Activated CD4-positive, alpha-beta T cell treated with anti-CD3 and anti-CD28 coated beads, Interleukin-10, Interleukin-2, amounts not matched to agents 100 ng/mL and 50 ng/mL, durations not matched to agents 16 hours and 8 hours (primary cell): Measurements from ENCODE around the gene TRIM6.
"Not testable (repeated sequence)": the region's sequence is repeated elsewhere in the genome, so short reads cannot be mapped to it uniquely, and the experiment has no call there.

Source experiments
- DNase-seq: peaks from one replicate; pipeline ENCODE4 v3.0.0-alpha.2; 2020

Gene TRIM6

DNA sequence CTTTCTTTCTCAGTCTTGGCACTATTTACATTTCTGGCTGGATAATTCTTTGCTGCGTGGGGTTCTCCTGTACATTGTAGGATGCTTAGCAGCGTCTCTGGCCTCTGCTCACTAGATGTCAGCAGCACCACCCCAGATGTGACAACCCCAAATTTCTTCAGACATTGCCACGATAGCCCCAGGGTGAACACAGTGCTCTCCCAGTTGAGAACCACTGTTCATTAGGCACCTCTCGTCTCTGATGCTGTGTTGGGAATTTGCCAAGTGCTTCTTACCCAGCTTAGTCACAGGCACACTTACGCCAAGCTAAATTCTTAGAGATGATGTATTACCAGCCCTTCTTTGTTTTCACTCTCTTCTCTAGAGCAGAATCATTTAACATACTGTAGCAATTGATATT lies 9.4 kb downstream of the TRIM6 start:
- no peak for DNase-seq

GRCh38 chr11:5608808-5609207 lies 12.4 kb downstream of the TRIM6 start:
- DNase-seq: no peak

DNA sequence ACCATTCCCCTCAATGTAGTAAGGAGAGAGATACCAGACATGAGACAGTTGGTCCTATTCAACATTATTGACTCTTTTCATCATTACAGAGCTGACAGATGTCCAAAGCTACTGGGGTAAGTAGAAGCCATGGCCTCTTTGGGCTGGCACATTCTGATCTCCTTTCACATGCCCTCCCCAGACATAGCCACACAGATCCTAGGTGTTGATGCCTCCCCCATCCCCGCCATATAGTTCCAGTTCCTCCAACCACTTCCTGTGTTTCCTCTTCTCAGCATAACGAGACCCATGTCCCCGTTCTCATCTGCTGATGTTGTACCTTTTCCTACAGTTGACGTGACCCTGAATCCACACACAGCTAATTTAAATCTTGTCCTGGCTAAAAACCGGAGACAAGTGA lies 14.0 kb downstream of the TRIM6 start:
- no peak for DNase-seq

GRCh38 chr11:5611627-5612026 lies 15.2 kb downstream of the TRIM6 start:
- DNase-seq: no peak

DNA sequence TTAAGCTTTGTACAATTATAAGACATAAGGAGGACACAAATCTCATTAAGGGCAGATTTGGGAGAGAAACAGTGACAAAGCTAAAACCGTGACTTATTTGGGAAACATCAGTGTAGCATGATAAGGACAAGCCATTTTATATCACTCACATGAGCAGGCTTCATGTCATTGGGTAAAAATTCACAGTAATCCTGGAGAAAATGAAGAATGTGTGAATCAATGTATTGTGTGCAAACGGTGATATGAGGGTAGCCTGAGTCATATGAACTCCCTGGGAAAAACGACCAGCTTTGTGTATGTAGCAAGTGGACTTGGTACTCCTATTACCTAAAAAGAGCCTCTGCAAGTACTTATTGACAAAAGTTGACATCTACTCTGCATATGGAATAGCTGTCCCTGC lies 22.4 kb downstream of the TRIM6 start:
- DNase-seq: no peak

GRCh38 chr11:5620651-5621521 lies 24.4 kb downstream of the TRIM6 start:
- no peak for DNase-seq

DNA sequence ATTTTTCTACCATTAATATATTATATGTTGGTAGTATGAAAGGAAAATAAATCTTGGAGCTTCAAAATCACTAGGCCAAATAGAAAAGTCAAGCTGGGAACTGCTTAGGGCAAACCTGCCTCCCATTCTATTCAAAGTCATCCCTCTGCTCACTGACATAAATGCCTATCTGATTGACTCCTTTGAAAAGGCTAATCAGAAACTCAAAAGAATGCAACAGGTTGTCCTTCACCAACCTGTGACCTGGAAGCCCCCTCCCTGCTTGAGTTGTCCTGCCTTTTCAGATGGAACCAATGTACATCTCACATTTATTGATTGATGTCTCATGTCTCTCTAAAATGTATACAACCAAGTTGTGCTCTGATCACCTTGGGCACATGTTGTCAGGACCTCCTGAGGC lies 25.1 kb downstream of the TRIM6 start:
- DNase-seq: no peak

- no peak for DNase-seq
Observed at GRCh38 chr11:5622802-5623201, 26.4 kb downstream of the TRIM6 start.

DNA sequence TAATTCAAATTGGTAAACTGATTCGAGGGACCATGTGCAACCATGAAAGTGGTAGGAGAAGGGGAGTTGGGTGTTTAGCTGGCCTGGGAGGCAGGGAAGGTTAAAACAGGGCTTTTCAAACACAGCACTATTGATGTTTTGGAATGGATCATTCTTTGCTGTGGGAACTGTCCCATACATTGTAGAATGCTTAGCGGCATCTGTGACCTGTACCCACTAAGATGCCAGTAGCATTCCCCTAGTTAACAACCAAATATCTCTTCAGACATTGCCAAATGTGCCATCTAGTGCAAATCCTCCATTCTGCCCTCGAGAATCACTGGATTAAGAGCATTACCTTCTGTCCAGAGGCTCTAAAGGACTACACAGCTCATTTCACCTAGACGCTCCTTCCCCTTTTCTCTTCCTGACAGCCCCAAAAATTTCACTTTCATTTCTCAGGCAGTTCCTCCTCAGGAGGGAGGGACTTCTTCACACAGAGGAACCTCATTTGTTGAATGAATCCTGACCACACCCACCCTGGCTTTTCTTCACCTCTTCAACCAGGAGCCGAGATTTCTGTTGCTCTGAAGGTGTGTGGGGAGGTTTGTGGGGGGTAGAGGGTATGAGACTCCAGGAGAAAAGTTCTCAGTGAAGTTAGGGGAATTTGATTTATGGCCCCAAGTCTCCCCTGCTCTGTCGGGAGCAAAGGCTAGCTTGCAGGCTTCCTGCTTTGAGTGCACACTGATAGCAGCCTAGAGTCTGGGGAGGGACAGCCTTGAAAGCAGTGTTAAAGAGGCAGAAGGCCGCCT lies 28.2 kb downstream of the TRIM6 start, which contains the start of gene TRIM34:
Gene TRIM34 (plus strand): TSS at position 513 of the 791 bp plus-strand sequence. CDS start 7,331 bp downstream, outside the sequence.
- DNase-seq: peak; percentile 84

- no peak for DNase-seq
Observed at GRCh38 chr11:5625281-5625680, 28.8 kb downstream of the TRIM6 start.

- DNase-seq: no peak
Observed at GRCh38 chr11:5626196-5626595, 29.8 kb downstream of the TRIM6 start.

GRCh38 chr11:5631417-5631816 lies 35.0 kb downstream of the TRIM6 start:
- no peak for DNase-seq

DNA sequence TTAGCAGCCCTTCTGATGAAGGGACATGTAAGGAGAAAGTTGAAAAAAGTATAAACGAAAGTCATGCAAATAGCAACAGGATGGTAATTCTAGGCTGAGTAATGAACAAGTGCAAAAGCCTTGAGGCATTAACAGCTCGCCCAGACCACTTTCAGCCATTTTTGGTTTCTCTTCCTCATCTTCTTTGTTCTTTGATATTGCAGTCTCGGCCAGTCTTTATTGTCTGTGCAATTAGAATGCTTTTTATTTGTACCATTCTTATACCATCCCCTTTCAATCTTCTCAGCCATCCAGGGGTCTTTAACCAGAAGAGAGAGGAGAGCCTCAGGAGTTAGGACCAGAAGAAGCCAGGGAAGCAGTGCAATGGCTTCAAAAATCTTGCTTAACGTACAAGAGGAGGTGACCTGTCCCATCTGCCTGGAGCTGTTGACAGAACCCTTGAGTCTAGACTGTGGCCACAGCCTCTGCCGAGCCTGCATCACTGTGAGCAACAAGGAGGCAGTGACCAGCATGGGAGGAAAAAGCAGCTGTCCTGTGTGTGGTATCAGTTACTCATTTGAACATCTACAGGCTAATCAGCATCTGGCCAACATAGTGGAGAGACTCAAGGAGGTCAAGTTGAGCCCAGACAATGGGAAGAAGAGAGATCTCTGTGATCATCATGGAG lies 35.7 kb downstream of the TRIM6 start:
- DNase-seq: no peak

DNA sequence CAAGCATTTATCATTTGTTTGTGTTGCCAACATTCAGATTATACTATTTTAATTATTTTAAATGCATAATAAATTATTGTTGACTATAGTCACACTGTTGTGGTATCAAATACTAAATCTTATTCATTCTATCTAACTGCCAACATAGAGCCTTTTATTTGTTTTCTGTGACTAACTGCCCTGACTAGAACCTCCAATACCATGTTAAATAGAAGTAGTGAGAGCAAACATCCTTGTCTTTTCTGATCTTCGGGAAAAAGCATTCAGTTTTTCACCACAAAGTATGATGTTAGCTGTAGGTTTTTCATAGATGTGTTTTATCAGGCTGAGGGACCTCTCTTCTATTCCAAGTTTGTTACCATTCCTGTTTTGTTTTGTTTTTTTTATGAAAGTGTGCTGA lies 43.5 kb downstream of the TRIM6 start:
- no peak for DNase-seq

- peak; percentile 45 for DNase-seq
Observed at GRCh38 chr11:5643585-5643984, 47.1 kb downstream of the TRIM6 start.

DNA sequence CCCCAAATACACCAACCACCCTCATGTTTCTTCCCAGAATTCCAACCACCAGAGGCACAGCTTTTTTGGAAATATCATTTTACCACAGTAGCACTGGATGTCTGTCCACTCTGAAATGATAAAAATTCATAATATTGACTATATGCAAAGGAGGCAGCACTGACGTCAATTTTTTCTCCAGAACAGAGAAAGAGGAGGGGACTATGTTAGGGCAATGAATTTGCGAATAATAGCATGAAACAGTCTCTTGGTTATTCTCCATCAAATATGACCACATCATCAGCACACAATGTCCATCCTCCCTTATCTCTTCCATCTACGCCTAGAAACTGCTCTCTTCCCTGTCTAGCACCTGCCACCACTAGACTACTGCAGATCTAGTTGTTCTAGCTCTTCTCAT lies 49.7 kb downstream of the TRIM6 start:
- no peak for DNase-seq

- no peak for DNase-seq
Observed at GRCh38 chr11:5655474-5655873, 59.0 kb downstream of the TRIM6 start.

- not testable (repeated sequence) for DNase-seq
Observed at GRCh38 chr11:5656956-5657355, 60.5 kb downstream of the TRIM6 start.

DNA sequence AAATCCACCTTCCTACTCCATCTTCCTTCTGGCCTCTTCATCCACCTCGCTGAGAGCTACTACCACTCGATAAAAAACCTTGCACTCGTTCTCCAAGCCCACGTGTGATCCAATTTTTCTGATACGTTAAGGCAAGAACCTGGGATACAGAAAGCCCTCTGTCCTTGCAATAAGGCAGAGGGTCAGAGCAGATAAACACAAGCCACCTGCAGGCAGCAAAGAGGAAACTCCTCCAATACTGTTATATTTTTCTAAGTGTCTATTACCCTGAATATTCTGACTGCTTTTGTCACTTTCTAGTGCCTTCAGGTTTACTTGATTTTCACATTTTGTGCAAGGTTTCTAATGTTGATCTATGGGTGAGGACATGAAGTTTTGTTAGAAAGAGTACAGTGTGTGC lies 61.9 kb downstream of the TRIM6 start:
- no peak for DNase-seq
